ENCODE measurements around the gene GIGYF1.
"Not testable (repeated sequence)": the region's sequence is repeated elsewhere in the genome, so short reads cannot be mapped to it uniquely, and the experiment has no call there.

Gene GIGYF1

GRCh38 chr7:100671353-100672327 lies 22.4 kb downstream of the GIGYF1 start:
- no peak for DNase-seq

- DNase-seq, result no peak
Observed at GRCh38 chr7:100670074-100670473, 24.0 kb downstream of the GIGYF1 start.

GRCh38 chr7:100669106-100669505 lies 24.9 kb downstream of the GIGYF1 start:
- DNase-seq, result not testable (repeated sequence)

GRCh38 chr7:100668069-100668449 lies 26.0 kb downstream of the GIGYF1 start:
- no peak for DNase-seq

GRCh38 chr7:100667331-100668068 lies 26.6 kb downstream of the GIGYF1 start:
- DNase-seq, result no peak

GRCh38 chr7:100665168-100665726 lies 28.8 kb downstream of the GIGYF1 start:
- DNase-seq, result no peak

- not testable (repeated sequence) for DNase-seq
Observed at GRCh38 chr7:100662194-100662776, 31.8 kb downstream of the GIGYF1 start.

GRCh38 chr7:100655908-100656674 lies 38.0 kb downstream of the GIGYF1 start, which contains the start of gene ACTL6B:
Gene ACTL6B, minus strand, starts transcription at chr7:100656448. Its CDS starts 94 bp downstream, at chr7:100656354.
- peak; percentile 69 for DNase-seq

GRCh38 chr7:100654908-100655831 lies 38.9 kb downstream of the GIGYF1 start:
- no peak for DNase-seq

- DNase-seq, result no peak
Observed at GRCh38 chr7:100649826-100650565, 44.1 kb downstream of the GIGYF1 start.

- DNase-seq, result no peak
Observed at GRCh38 chr7:100642534-100642907, 51.5 kb downstream of the GIGYF1 start.

- DNase-seq, result no peak
Observed at GRCh38 chr7:100641860-100642533, 52.1 kb downstream of the GIGYF1 start.

GRCh38 chr7:100641463-100641859 lies 52.6 kb downstream of the GIGYF1 start, which contains the start of gene TFR2:
Gene TFR2, minus strand, starts transcription at chr7:100641552. Its CDS starts 43 bp downstream, at chr7:100641509.
- DNase-seq, result no peak

- no peak for DNase-seq
Observed at GRCh38 chr7:100640517-100641440, 53.3 kb downstream of the GIGYF1 start.

GRCh38 chr7:100639995-100640516 lies 54.0 kb downstream of the GIGYF1 start:
- no peak for DNase-seq

- no peak for DNase-seq
Observed at GRCh38 chr7:100632951-100633717, 60.9 kb downstream of the GIGYF1 start.

- no peak for DNase-seq
Observed at GRCh38 chr7:100630066-100630465, 64.0 kb downstream of the GIGYF1 start.

Data from NCI-H748 treated with DMSO at 0.1 percent for 48 hours (cell line).